SU-DHL-6 (cell line): Measurements from ENCODE around the gene OSBPL9.

Experiments used
- EZH2phosphoT487 ChIP-seq: fragments of 200-600 bp; sonication (generic), shearing (Covaris generic); conservative IDR thresholded peaks from 2 replicates; pipeline ENCODE4 v1.6.1; 2018; ENCODE audit warnings: mild to moderate bottlenecking, antibody characterized with exemption, low read length, moderate library complexity, mixed read lengths
- TF ChIP-seq, protein P1 (sequence below): fragments of 200-600 bp; sonication (generic); IDR thresholded peaks from one replicate; pipeline ENCODE4 v1.5.1; 2017; ENCODE audit warnings: antibody characterized with exemption, mild to moderate bottlenecking, low read length, moderate library complexity; ENCODE audit not compliant: insufficient read depth, poor library complexity, severe bottlenecking

DNA sequence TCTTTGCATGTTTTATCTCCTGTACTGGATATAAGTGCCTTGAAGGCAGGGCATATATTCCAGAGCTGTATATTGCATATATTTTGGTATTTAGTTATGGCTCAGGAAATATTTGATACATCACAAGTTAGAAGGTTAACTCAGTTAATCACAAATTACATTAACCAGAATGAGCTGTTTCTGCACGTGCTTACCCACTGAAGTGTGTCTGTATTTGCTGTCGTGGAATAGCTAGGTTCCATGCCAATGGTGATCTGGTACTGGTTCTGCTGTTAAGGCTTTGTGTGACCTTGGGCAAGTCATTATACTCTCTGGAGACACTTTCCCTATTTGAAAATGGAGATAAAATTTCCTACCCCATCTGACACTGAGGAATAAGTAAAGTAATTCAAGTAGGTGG lies 50.7 kb downstream of the OSBPL9 start:
- TF ChIP-seq, protein P1, sequence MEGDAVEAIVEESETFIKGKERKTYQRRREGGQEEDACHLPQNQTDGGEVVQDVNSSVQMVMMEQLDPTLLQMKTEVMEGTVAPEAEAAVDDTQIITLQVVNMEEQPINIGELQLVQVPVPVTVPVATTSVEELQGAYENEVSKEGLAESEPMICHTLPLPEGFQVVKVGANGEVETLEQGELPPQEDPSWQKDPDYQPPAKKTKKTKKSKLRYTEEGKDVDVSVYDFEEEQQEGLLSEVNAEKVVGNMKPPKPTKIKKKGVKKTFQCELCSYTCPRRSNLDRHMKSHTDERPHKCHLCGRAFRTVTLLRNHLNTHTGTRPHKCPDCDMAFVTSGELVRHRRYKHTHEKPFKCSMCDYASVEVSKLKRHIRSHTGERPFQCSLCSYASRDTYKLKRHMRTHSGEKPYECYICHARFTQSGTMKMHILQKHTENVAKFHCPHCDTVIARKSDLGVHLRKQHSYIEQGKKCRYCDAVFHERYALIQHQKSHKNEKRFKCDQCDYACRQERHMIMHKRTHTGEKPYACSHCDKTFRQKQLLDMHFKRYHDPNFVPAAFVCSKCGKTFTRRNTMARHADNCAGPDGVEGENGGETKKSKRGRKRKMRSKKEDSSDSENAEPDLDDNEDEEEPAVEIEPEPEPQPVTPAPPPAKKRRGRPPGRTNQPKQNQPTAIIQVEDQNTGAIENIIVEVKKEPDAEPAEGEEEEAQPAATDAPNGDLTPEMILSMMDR, result no peak
- TF ChIP-seq EZH2phosphoT487, result no peak
